Natural killer cell (primary cell): ENCODE measurements around the gene TRERF1. TPM values are rescaled to one million over a fixed set of nuclear protein-coding genes. Genes with fewer than 3 reads are reported as not detected.

ENCODE experiments used
- ATAC-seq, 3 donors: fragments of 150-1000 bp in 2 of 3; fragments of 200-7000 bp in 1 of 3; cut with Tn5 transposase; 1 replicate in 1 of 3; 2 replicates in 2 of 3; pipeline ENCODE4 v1.10.0; 2021; ENCODE audit warnings: mild to moderate bottlenecking in 2 of 3, moderate library complexity in 2 of 3
- DNase-seq, 2 donors: peaks; one replicate each; pipeline versions ENCODE4 v3.0.0 to v3.0.0-alpha.2; 2013 to 2021; ENCODE audit warnings: mixed read lengths in 1 of 2
- H3K27ac ChIP-seq: one replicate; pipeline ENCODE4 v1.5.1; 2013; ENCODE audit warnings: mild to moderate bottlenecking, low read length
- H3K27me3 ChIP-seq: one replicate; pipeline ENCODE4 v1.6.1; 2013; ENCODE audit warnings: low read length; ENCODE audit not compliant: control insufficient read depth, insufficient read depth
- H3K36me3 ChIP-seq: one replicate; pipeline ENCODE4 v1.6.1; 2013; ENCODE audit warnings: low read length; ENCODE audit not compliant: control insufficient read depth, insufficient read depth
- H3K4me1 ChIP-seq: one replicate; pipeline ENCODE4 v1.6.1; 2013; ENCODE audit warnings: low read length; ENCODE audit not compliant: control insufficient read depth, insufficient read depth
- H3K4me3 ChIP-seq: one replicate; pipeline ENCODE4 v1.5.1; 2013; ENCODE audit warnings: low read length
- H3K9me3 ChIP-seq: one replicate; pipeline ENCODE4 v1.6.1; 2013; ENCODE audit warnings: low read length; ENCODE audit not compliant: control insufficient read depth, insufficient read depth
- H3K27ac Mint-ChIP-seq, 2 donors: one replicate each; pipeline ENCODE4 v1.8.0; 2022; ENCODE audit warnings: mild to moderate bottlenecking in 2 of 2, mixed read lengths in 2 of 2, moderate library complexity in 1 of 2
- H3K27me3 Mint-ChIP-seq, 2 donors: one replicate each; pipeline ENCODE4 v1.8.0; 2022; ENCODE audit warnings: low read depth in 2 of 2, mixed read lengths in 2 of 2
- H3K36me3 Mint-ChIP-seq: one replicate; pipeline ENCODE4 v1.8.0; 2022; ENCODE audit warnings: mixed read lengths
- H3K4me1 Mint-ChIP-seq, 2 donors: one replicate each; pipeline ENCODE4 v1.8.0; 2022; ENCODE audit warnings: mixed read lengths in 2 of 2
- H3K4me3 Mint-ChIP-seq: one replicate; pipeline ENCODE4 v1.8.0; 2022; ENCODE audit warnings: mild to moderate bottlenecking, moderate library complexity, mixed read lengths
- H3K9me3 Mint-ChIP-seq, 2 donors: one replicate each; pipeline ENCODE4 v1.8.0; 2022; ENCODE audit warnings: mixed read lengths in 2 of 2
- CTCF ChIP-seq: fragments of 200-600 bp; IDR thresholded peaks from one replicate; pipeline ENCODE4 v1.8.0; 2022; ENCODE audit warnings: antibody characterized with exemption
- WGBS: methylation state at CpG from one replicate; pipeline ENCODE4 v1.1.7; 2013; ENCODE audit warnings: missing lambda C conversion rate; ENCODE audit not compliant: insufficient coverage; 5-methylcytosine and 5-hydroxymethylcytosine counted together
- intact Hi-C: fragments of 100-400 bp; cut with micrococcal nuclease; formaldehyde crosslinking; loops from one replicate; pipeline ENCODE4 v1.14.2; 2022
- total RNA-seq, 4 donors: library from RNA; stranded (reverse); fragments of 120-200 nt in 1 of 4; gene quantifications; one replicate each; pipeline versions ENCODE4 v1.2.3 to v1.2.4, GENCODE V29; 2013 to 2022

TRERF1 gene
- total RNA-seq, 3 donors from 2014 or later (not counting 1 experiment from before 2014, with no cell fraction given): 34.6 to 42.3 (median 38.6) TPM

GRCh38 chr6:42294759-42295158 is 157.0 kb downstream of the TRERF1 start:
- TF ChIP-seq CTCF: no peak
- H3K4me3 ChIP-seq: no peak overlapping the region
- H3K9me3 Mint-ChIP-seq: peaks cover 0 to 2% of the 10 kb centered on the region in 2 donors
- H3K27me3 ChIP-seq: no peaks in the 10 kb centered on the region
- WGBS: 38% methylated on average over 3 of the region's 3 CpGs
- peak; percentile 53 to 64 (median 58) for ATAC-seq
- peaks cover 67% of the 10 kb centered on the region for H3K4me1 ChIP-seq
- DNase-seq: peak in 1 of 2 donors; percentile 24
- intact Hi-C loops: loop anchor here (2.0 kb wide), 1 partner anchor 16 kb away; no protein-coding TSS in a partner anchor
- peak overlapping the region; percentile 87 for H3K4me3 Mint-ChIP-seq
- H3K27ac ChIP-seq: peak overlapping the region; percentile 19
- peaks cover 4% of the 10 kb centered on the region for H3K36me3 ChIP-seq
- H3K9me3 ChIP-seq: no peaks in the 10 kb centered on the region
- H3K27me3 Mint-ChIP-seq: no peaks in the 10 kb centered on the region
- H3K36me3 Mint-ChIP-seq: peaks cover 7% of the 10 kb centered on the region
- H3K27ac Mint-ChIP-seq: peak overlapping the region; percentile 84 to 88
- H3K4me1 Mint-ChIP-seq: peaks cover 62 to 67% of the 10 kb centered on the region in 2 donors

- WGBS: 29% methylated on average over 5 of the region's 5 CpGs
- no peaks in the 10 kb centered on the region for H3K27me3 Mint-ChIP-seq
- Histone ChIP-seq H3K4me1 (peaks cover 67% of the 10 kb centered on the region), H3K27ac (peak overlapping the region; percentile 74), H3K36me3 (no peaks in the 10 kb centered on the region), H3K4me3 (no peak overlapping the region), H3K27me3 (no peaks in the 10 kb centered on the region), H3K9me3 (no peaks in the 10 kb centered on the region)
- DNase-seq (peak in 1 of 2 donors; percentile 42), ATAC-seq (peak in 1 of 3 donors; percentile 42)
- peak overlapping the region; percentile 86 for H3K4me3 Mint-ChIP-seq
- peaks cover 0 to 2% of the 10 kb centered on the region in 2 donors for H3K9me3 Mint-ChIP-seq
- peaks cover 69 to 72% of the 10 kb centered on the region in 2 donors for H3K4me1 Mint-ChIP-seq
- TF ChIP-seq CTCF: no peak
- peak overlapping the region; percentile 84 to 88 for H3K27ac Mint-ChIP-seq
- intact Hi-C loops: no loop called here
- H3K36me3 Mint-ChIP-seq: no peaks in the 10 kb centered on the region
These were observed 158.2 kb downstream of the TRERF1 start for GRCh38 chr6:42293386-42293977.

GRCh38 chr6:42292004-42292740 is 159.6 kb downstream of the TRERF1 start:
- no peaks in the 10 kb centered on the region for H3K27me3 ChIP-seq
- H3K27me3 Mint-ChIP-seq: no peaks in the 10 kb centered on the region
- no peak for TF ChIP-seq CTCF
- H3K27ac ChIP-seq: peak overlapping the region; percentile 74
- H3K4me3 Mint-ChIP-seq: peak overlapping the region; percentile 58
- intact Hi-C loops: no loop called here
- peaks cover 74% of the 10 kb centered on the region for H3K4me1 ChIP-seq
- no peak overlapping the region for H3K4me3 ChIP-seq
- peaks cover 0 to 2% of the 10 kb centered on the region in 2 donors for H3K9me3 Mint-ChIP-seq
- ATAC-seq: peak; percentile 52 to 61 (median 60)
- H3K4me1 Mint-ChIP-seq: peaks cover 67 to 78% of the 10 kb centered on the region in 2 donors
- DNase-seq: peak in 1 of 2 donors; percentile 35
- no peaks in the 10 kb centered on the region for H3K9me3 ChIP-seq
- no peaks in the 10 kb centered on the region for H3K36me3 Mint-ChIP-seq
- 73% methylated on average over 8 of the region's 9 CpGs for WGBS
- H3K36me3 ChIP-seq: no peaks in the 10 kb centered on the region
- H3K27ac Mint-ChIP-seq: peak overlapping the region; percentile 84 to 88
